ENCODE data around the gene SYT1.

- TF ChIP-seq CTCF (IDR thresholded peaks at IDR 0.05) (no peak), EZH2 (IDR thresholded peaks at IDR 0.05; ENCODE audit: borderline replicate concordance, insufficient read depth, low read depth, low read length, poor library complexity, severe bottlenecking) (no peak)
Observed at GRCh38 chr12:78964521-78964920, 99.9 kb downstream of the SYT1 start.

Data from B cell (primary cell).